ENCODE data around the gene ATP6V0C.

The ATP6V0C gene

DNA sequence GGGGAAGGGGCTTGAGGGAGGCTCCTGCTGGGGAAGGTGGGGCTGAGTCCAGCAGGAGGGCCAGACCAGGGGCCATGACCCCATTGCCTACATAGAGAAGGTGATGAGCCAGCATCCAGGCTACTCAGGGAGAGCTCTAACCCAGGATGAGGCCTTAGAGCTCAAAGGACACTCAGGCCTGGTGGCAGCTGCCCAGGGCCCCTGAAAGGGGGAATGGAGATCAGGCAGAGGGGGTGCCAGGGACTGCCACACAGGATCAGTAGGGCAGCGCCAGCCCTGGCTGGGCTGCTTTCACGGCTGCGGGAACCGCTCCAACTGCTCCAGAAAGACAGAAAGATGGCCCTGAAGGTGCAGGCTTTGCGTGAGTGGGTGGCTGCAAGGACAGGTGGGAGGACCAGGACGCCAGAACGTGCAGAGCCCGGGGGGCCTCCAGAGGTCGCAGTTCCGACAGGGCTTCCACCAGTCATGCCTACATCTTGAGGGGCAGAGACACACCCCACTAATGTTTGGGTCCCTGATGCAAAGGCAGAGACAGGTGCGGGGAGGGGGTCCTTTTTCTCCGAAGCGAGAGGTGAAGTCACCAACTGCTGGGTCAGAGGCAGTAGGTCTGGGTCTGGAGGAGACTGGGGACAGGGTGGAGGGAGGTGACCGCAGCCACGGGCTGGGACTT is 882 bp upstream of the ATP6V0C start:
- peak; percentile 35 to 66 for DNase-seq

- DNase-seq: no peak
These were observed 804 bp downstream of the ATP6V0C start for GRCh38 chr16:2514333-2515179.

- no peak for DNase-seq
These were observed 1.6 kb downstream of the ATP6V0C start for GRCh38 chr16:2515180-2515851.

- no peak for DNase-seq
These were observed 2.9 kb downstream of the ATP6V0C start for GRCh38 chr16:2516391-2517240.

GRCh38 chr16:2517954-2518605 is 4.3 kb downstream of the ATP6V0C start:
- DNase-seq: no peak

GRCh38 chr16:2518823-2519710 is 5.3 kb downstream of the ATP6V0C start:
- DNase-seq: no peak

DNA sequence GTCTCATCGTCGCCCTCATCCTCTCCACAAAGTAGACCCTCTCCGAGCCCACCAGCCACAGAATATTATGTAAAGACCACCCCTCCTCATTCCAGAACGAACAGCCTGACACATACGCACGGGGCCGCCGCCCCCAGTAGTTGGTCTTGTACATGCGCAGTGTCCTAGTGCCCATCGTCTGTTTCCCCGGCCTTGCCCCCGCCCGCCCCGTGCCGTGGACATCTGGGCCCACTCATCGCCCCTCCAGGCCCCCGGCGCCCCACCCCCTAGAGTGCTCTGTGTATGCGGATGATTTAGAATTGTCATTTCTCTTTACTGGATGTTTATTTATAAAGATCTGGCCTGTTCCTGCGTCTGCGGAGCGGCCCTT is 5.9 kb downstream of the ATP6V0C start:
- DNase-seq: no peak

DNA sequence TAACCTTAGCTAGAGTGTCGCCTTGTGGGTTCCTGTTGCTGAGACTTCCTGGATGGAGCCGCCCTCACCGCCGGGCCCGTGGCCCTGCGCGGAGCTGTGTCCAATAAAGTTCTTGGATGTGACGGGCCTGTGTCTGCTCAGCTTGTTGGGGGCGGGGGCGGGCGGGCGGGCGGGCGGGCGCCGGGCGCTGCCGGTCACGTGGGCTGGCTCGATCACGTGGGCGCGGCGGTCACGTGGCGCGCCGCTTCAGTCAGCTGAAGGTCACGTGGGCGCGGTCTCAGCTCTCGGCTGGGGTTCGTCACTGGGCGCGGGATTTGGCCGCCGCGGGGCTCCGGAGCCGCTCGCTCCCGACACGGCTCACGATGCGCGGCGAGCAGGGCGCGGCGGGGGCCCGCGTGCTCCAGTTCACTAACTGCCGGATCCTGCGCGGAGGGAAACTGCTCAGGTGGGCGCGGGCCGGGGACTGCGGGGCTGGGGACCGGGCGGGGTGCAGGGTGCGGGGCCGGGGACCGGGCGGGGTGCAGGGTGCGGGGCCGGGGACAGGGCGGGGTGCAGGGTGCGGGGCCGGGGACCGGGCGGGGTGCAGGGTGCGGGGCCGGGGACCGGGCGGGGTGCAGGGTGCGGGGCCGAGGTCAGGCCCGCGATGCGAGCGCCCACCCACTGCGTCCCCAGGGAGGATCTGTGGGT is 6.5 kb downstream of the ATP6V0C start, which contains the start of gene AMDHD2:
Gene AMDHD2 (plus strand): TSS at position 275 of the 687 bp plus-strand sequence. CDS start 88 bp downstream, at position 363.
- peak; percentile 63 to 84 for DNase-seq

DNA sequence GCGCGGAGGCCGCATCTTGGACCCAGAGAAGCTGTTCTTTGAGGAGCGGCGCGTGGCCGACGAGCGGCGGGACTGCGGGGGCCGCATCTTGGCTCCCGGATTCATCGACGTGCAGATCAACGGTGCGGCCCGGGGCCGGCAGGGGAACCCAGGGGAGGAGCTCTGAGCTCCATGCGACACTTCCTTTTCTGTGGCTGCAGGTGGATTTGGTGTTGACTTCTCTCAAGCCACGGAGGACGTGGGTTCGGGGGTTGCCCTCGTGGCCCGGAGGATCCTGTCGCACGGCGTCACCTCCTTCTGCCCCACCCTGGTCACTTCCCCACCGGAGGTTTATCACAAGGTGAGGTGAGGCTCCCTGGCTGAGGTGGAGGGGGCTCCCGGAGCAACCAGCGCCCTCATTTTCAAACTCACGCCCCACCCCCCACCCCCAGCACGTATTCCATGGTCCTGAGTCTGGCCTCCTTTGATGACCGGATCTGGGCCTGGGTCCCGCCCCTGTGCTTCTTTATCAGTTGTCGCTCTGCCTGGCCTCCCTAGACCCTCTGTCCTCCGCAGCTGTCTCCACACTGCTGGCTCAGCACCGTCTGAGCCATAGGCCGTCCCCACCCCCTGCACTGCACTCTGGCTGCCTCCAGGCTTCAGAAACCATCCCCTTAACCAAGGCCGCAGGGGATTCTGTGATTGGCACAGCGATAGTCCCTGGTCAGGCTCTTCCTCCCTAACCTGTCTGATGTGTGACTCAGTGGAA is 7.2 kb downstream of the ATP6V0C start:
- DNase-seq: no peak

DNA sequence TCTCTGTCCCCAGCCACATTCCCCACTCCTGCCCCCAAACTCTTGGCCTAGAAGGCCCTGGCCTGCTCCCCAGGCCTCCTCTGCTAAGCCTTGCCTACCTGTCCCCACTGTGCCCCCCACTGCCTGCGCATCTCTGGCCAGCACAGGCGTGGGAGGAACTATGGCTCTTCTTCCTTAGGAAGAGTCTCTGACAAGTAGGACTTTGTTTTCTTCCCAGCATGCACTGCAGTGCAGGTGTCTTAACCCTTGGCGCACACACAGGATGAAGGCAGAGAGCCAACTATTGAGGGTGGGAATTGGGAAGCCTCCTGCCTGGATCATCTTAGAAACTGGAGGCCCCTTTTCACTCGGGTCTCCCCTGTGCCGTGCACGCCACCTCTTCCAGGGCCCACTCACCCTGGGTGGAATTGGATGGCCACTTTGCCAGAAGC is 10.1 kb downstream of the ATP6V0C start:
- no peak for DNase-seq

- DNase-seq: no peak
These were observed 10.7 kb downstream of the ATP6V0C start for GRCh38 chr16:2524339-2524938.

DNA sequence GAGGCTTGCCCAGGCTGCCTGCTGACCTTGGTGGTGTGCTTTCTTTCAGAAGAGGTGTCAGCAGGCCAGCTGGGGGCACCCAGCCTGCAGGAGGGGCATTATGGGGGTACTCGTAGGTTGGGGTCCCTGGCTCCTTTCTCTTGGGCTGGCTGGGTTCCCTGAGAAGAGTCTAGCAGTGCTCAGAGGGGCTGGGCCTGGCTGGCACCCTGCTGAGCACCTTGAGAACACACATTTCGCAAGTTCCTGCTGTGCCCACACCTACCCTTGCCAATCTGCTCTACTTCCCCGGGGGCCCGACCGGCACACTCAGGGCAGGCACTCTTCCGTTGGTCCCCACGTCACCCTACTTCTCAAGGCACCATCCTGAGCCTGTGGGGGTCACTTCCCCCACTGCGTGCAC is 12.4 kb downstream of the ATP6V0C start:
- DNase-seq: no peak

- no peak for DNase-seq
These were observed 13.5 kb downstream of the ATP6V0C start for GRCh38 chr16:2527071-2527783.

- no peak for DNase-seq
These were observed 14.0 kb downstream of the ATP6V0C start for GRCh38 chr16:2527784-2528100.

DNA sequence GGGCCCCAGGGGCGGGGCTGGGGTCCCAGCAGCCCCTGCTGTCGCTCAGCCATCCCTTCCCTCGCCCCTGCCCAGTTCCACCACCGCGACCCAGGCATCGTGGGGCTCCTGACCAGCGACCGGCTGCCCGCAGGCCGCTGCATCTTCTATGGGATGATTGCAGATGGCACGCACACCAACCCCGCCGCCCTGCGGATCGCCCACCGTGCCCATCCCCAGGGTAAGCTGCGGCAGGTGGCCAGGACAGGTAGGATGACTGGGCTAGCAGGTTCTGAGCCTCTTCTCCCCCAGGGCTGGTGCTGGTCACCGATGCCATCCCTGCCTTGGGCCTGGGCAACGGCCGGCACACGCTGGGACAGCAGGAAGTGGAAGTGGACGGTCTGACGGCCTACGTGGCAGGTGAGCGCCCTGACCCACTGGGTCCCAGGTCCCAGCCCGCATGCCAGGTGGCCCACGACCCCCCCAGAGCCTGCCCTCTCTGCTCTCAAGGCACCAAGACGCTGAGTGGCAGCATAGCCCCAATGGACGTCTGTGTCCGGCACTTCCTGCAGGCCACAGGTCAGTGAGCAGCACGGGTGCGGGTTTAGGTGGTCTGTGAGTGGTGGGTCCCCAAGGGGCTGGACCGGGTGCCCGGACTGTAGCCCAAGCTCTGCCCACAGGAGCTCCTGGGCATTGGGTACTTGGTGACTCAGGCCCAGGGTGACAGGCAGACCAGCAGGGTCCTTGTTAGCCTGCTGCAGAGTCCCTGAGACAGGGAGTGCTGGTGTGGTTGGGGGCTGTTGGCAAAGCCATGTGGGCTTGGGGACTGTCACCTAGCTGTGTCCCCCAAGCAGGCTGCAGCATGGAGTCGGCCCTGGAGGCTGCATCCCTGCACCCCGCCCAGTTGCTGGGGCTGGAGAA is 14.7 kb downstream of the ATP6V0C start:
- DNase-seq: no peak

DNA sequence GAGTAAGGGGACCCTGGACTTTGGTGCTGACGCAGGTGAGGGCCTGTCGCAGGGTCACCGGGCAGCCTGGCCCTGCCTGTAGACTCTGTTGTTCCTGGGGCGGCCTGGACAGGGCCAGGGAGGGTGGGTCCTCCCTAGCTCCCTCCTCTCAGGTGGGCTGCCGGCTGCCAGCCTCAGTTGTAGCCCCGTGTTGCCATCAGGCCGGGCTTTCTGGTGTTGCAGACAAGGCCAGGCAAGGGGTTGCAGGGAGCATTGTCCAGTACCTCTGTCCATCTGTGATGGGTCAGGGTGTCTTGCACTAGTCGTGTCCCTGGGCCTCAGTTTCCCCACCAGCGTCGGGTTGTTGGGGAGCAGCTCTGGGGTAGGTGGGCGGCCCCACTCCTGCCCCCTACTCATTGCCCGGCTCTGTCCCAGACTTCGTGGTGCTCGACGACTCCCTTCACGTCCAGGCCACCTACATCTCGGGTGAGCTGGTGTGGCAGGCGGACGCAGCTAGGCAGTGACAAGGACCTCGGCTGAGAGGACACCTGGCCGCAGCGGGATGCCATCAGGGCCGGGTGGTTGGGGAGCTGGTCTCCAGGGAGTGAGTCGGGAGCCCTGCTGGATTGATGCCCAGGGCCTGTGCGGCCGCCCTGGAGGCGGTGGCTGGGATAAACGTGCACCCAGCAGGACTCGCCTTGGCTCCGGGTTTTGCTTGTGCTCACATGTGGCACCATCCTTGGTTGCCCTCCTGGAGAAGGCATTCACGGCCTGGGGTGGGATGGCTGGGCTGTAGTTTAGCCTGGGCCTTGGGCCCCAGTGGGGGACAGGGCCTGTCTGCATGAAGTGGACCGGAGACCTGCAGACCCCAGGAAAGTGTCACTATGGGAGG is 15.5 kb downstream of the ATP6V0C start:
- peak in 1 of 2 experiments; percentile 11 for DNase-seq

All from SHP77 (cell line).